Panc1 (cell line): ENCODE measurements around the gene CKAP2L.

Experiments
- POLR2AphosphoS5 ChIP-seq: IDR thresholded peaks from 2 replicates; pipeline ENCODE4 v1.6.1; 2012; ENCODE audit warnings: mild to moderate bottlenecking, low read depth, low read length, moderate library complexity
- SIN3A ChIP-seq: IDR thresholded peaks from 2 replicates; pipeline ENCODE4 v1.6.1; 2012; ENCODE audit warnings: low read depth, mild to moderate bottlenecking, low read length, moderate library complexity, borderline replicate concordance; ENCODE audit not compliant: insufficient read depth
- TCF7L2 ChIP-seq: IDR thresholded peaks from 2 replicates; pipeline ENCODE4 v1.6.1; 2011; ENCODE audit warnings: mild to moderate bottlenecking, low read depth, low read length, inconsistent platforms
- TF ChIP-seq, protein P1 (sequence below): fragments of 450-650 bp; IDR thresholded peaks from 2 replicates; pipeline ENCODE4 v1.5.1; 2017; ENCODE audit warnings: mild to moderate bottlenecking
- TF ChIP-seq, protein P2 (sequence below), 2 experiments: IDR thresholded peaks; 2 replicates each; pipeline ENCODE4 v1.6.1; 2011 to 2012; ENCODE audit warnings: low read depth in 2 of 2, control low read depth in 1 of 2, low read length in 1 of 2, mild to moderate bottlenecking in 1 of 2, moderate library complexity in 1 of 2; ENCODE audit not compliant: insufficient read depth in 1 of 2

DNA sequence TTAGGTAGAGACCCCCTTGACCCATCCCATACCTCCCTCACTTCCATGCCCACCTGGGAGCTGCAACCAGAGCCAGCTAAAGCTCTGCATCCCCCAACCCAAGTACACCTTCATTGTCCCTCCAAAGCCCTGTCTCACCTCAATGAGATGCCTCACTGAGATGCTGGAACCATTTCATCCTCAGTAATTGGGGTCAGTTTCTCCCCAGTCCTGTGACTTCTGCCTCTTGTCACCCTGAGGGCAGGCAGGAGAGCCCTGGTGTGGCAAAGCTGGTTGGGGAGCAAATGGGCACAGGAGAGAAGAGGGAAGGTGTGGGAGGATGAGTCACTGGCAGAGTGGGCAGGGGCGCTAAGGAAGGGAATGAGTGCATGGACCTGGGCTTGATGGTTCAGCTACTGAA is 71.5 kb downstream of the CKAP2L start:
- TF ChIP-seq POLR2AphosphoS5 (no peak), TCF7L2 (no peak), SIN3A (no peak)
- TF ChIP-seq, protein P1, sequence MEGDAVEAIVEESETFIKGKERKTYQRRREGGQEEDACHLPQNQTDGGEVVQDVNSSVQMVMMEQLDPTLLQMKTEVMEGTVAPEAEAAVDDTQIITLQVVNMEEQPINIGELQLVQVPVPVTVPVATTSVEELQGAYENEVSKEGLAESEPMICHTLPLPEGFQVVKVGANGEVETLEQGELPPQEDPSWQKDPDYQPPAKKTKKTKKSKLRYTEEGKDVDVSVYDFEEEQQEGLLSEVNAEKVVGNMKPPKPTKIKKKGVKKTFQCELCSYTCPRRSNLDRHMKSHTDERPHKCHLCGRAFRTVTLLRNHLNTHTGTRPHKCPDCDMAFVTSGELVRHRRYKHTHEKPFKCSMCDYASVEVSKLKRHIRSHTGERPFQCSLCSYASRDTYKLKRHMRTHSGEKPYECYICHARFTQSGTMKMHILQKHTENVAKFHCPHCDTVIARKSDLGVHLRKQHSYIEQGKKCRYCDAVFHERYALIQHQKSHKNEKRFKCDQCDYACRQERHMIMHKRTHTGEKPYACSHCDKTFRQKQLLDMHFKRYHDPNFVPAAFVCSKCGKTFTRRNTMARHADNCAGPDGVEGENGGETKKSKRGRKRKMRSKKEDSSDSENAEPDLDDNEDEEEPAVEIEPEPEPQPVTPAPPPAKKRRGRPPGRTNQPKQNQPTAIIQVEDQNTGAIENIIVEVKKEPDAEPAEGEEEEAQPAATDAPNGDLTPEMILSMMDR: no peak
- TF ChIP-seq, protein P2, sequence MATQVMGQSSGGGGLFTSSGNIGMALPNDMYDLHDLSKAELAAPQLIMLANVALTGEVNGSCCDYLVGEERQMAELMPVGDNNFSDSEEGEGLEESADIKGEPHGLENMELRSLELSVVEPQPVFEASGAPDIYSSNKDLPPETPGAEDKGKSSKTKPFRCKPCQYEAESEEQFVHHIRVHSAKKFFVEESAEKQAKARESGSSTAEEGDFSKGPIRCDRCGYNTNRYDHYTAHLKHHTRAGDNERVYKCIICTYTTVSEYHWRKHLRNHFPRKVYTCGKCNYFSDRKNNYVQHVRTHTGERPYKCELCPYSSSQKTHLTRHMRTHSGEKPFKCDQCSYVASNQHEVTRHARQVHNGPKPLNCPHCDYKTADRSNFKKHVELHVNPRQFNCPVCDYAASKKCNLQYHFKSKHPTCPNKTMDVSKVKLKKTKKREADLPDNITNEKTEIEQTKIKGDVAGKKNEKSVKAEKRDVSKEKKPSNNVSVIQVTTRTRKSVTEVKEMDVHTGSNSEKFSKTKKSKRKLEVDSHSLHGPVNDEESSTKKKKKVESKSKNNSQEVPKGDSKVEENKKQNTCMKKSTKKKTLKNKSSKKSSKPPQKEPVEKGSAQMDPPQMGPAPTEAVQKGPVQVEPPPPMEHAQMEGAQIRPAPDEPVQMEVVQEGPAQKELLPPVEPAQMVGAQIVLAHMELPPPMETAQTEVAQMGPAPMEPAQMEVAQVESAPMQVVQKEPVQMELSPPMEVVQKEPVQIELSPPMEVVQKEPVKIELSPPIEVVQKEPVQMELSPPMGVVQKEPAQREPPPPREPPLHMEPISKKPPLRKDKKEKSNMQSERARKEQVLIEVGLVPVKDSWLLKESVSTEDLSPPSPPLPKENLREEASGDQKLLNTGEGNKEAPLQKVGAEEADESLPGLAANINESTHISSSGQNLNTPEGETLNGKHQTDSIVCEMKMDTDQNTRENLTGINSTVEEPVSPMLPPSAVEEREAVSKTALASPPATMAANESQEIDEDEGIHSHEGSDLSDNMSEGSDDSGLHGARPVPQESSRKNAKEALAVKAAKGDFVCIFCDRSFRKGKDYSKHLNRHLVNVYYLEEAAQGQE (IDR thresholded peaks at IDR 0.05; ENCODE audit: insufficient read depth in 1 of 2, low read depth in 2 of 2, low read length in 1 of 2): no peak
